IgD-negative memory B cell (primary cell): Measurements from ENCODE around the gene HS3ST6. TPM values are rescaled to one million over a fixed set of nuclear protein-coding genes. Genes with fewer than 3 reads are reported as not detected.
"Not testable (repeated sequence)": the region's sequence is repeated elsewhere in the genome, so short reads cannot be mapped to it uniquely, and the experiment has no call there.

ENCODE experiments used
- H3K27ac Mint-ChIP-seq, 3 donors: one replicate each; pipeline ENCODE4 v1.8.0; 2020 to 2022; ENCODE audit warnings: mild to moderate bottlenecking in 3 of 3, mixed read lengths in 3 of 3, moderate library complexity in 1 of 3
- H3K27me3 Mint-ChIP-seq: one replicate; pipeline ENCODE4 v1.8.0; 2021; ENCODE audit warnings: mixed read lengths
- H3K36me3 Mint-ChIP-seq: one replicate; pipeline ENCODE4 v1.8.0; 2020; ENCODE audit warnings: mild to moderate bottlenecking, mixed read lengths
- H3K4me1 Mint-ChIP-seq, 3 donors: one replicate each; pipeline ENCODE4 v1.8.0; 2020 to 2022; ENCODE audit warnings: mixed read lengths in 3 of 3, mild to moderate bottlenecking in 1 of 3
- H3K4me3 Mint-ChIP-seq, 4 donors: one replicate each; pipeline ENCODE4 v1.8.0; 2020 to 2022; ENCODE audit warnings: mild to moderate bottlenecking in 4 of 4, mixed read lengths in 4 of 4, moderate library complexity in 3 of 4
- H3K9me3 Mint-ChIP-seq, 3 donors: one replicate each; pipeline ENCODE4 v1.8.0; 2020 to 2021; ENCODE audit warnings: mixed read lengths in 3 of 3, mild to moderate bottlenecking in 1 of 3
- polyA plus RNA-seq: library from polyadenylated mRNA; unstranded; fragments of 300-500 nt; fragmentation: Illumina TruSeq; gene quantifications from one replicate; pipeline ENCODE4 v1.2.3, GENCODE V29; 2021

HS3ST6 gene
- polyA plus RNA-seq, 1 donor from 2014 or later, result not detected

DNA sequence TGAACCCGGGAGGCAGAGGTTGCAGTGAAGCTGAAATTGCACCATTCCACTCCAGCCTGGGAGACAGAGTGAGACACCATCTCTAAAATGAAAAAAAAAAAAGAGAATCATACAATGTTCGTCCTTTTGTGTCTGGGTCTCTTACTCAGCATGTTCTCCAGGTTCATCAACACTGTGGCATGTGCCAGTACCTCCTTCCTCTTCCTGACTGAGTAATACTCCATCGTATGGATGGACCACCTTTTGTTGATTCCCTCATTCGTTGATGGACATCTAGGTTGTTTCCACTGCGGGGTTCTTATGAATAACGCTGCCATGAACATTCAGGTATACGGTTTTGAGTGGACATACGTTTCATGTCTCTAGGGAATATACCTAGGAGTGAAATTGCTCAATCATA is 4.1 kb upstream of the HS3ST6 start:
- Mint-ChIP-seq H3K27me3 (peaks cover 34% of the 10 kb centered on the region), H3K4me1 (peaks cover 0 to 4% (median 0%) of the 10 kb centered on the region in 3 donors)

DNA sequence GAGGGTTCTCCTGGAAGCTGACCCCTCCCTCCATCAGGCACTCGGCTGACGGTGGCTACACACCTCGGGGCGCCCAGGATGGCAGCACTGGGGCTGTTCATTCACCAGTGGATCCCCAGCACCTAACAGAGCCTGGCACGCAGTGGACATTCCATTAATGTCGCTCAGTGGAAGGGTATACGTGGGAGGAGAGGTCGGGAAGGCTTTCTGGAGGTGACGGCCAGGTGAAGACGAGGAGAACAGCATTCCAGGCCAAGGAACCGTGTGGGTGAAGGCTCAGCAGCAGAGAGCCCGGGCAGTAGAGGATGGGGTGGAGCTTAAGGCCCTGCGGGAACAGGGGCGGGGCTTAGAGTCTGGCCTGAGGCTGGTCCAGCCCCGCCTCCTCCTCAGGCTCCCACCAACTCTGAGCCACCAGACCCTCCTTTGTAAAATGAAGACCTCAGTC is 2.5 kb upstream of the HS3ST6 start:
- peaks cover 2% of the 10 kb centered on the region for H3K36me3 Mint-ChIP-seq
- H3K27me3 Mint-ChIP-seq, result peaks cover 47% of the 10 kb centered on the region
- no peak overlapping the region for H3K4me3 Mint-ChIP-seq
- peaks cover 0 to 4% (median 0%) of the 10 kb centered on the region in 3 donors for H3K4me1 Mint-ChIP-seq
- H3K9me3 Mint-ChIP-seq, result peaks cover 0 to 3% (median 2%) of the 10 kb centered on the region in 3 donors
- H3K27ac Mint-ChIP-seq, result no peak overlapping the region

More for the DNA sequence above, 4.1 kb upstream of the HS3ST6 start:
- H3K36me3 Mint-ChIP-seq, result peaks cover 2% of the 10 kb centered on the region
- peaks cover 0 to 3% (median 2%) of the 10 kb centered on the region in 3 donors for H3K9me3 Mint-ChIP-seq
- peak overlapping the region in 1 of 4 donors; percentile 40 for H3K4me3 Mint-ChIP-seq
- no peak overlapping the region for H3K27ac Mint-ChIP-seq

DNA sequence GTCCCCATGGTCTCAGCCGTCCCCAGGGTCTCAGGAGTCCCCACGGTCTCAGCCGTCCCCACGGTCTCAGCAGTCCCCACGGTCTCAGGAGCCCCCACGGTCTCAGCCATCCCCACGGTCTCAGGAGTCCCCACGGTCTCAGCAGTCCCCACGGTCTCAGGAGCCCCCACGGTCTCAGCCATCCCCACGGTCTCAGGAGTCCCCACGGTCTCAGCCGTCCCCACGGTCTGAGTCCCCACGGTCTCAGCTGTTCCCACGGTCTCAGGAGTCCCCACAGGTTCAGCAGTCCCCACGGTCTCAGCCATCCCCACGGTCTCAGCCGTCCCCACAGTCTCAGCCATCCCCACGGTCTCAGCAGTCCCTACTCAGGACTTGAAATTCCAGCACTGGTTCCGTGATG is 1.9 kb upstream of the HS3ST6 start:
- peaks cover 52% of the 10 kb centered on the region for H3K27me3 Mint-ChIP-seq
- H3K4me1 Mint-ChIP-seq, H3K9me3 Mint-ChIP-seq, H3K36me3 Mint-ChIP-seq, H3K4me3 Mint-ChIP-seq, H3K27ac Mint-ChIP-seq: not testable (repeated sequence)

DNA sequence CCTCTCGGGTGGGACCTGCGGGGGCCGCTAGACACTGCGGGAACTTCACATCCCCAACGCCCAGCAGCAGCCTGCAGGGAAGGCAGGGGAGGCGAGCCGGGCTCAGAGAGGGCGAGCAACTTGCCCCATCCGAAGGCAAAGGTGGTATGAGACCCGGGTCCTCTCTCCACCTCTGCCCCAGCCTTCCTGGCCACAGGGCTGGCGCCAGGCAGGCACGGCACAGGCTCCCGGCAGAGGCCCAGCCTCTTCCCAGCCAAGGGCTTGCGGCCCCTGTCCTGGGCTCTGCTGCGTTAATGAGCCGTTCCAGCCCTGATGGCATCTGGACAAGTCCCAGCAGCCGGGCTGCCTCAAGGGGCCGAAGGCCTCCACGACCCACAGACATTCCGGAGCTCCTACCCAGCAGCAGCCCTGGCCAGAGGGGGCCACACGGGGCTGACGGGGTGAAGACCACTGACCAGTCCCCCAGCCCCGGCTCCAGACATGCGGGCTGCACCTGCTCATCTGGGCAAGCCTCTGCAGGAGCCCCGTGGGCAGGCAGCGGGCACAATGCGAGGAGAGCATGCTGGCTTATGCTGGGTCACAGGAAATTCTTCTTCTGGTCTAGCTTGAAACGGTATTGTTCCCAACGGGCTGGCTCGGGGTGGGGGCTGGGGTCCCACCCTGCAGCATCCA is 1.2 kb upstream of the HS3ST6 start:
- H3K27me3 Mint-ChIP-seq, result peaks cover 52% of the 10 kb centered on the region
- H3K36me3 Mint-ChIP-seq, result peaks cover 2% of the 10 kb centered on the region
- H3K9me3 Mint-ChIP-seq, result peaks cover 0 to 3% (median 2%) of the 10 kb centered on the region in 3 donors
- H3K4me1 Mint-ChIP-seq, result peaks cover 0 to 4% (median 0%) of the 10 kb centered on the region in 3 donors
- H3K27ac Mint-ChIP-seq, result no peak overlapping the region
- H3K4me3 Mint-ChIP-seq, result no peak overlapping the region

DNA sequence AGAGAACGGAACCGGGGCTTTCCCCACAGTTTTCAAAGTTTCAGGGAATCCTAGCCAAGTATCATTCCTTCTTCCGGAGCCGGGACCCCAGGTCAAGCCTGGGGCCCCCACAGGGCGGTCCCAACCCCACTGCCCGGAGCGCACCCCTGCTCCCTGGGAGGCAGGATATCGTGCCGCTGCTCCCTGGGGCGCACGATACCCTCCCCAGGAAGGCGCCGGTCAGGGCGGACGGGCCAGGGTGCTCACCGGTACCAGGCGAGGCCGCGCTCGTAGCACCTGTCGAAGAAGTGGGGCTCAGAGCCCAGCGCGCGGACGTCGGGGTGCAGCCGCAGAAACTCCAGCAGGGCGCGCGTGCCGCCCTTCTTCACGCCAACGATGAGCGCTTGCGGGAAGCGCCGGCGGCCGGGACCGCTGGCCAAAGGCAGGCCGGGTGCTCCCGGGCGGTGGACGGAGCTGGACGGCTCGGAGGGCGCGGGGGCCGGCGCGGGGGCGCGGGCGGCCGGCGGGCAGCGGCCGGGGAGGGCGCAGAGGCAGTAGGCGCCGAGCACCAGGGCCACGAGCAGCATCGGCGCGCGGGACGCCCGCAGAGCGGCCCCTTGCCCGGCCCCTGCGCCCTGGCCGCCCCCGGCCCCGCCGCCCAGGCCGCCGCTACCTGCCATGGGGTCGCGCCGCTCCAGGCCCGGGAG is 407 bp downstream of the HS3ST6 start:
- Mint-ChIP-seq H3K9me3 (peaks cover 0 to 3% (median 2%) of the 10 kb centered on the region in 3 donors), H3K4me1 (peaks cover 0 to 4% (median 0%) of the 10 kb centered on the region in 3 donors), H3K36me3 (peaks cover 2% of the 10 kb centered on the region), H3K4me3 (no peak overlapping the region), H3K27ac (no peak overlapping the region), H3K27me3 (peaks cover 48% of the 10 kb centered on the region)

DNA sequence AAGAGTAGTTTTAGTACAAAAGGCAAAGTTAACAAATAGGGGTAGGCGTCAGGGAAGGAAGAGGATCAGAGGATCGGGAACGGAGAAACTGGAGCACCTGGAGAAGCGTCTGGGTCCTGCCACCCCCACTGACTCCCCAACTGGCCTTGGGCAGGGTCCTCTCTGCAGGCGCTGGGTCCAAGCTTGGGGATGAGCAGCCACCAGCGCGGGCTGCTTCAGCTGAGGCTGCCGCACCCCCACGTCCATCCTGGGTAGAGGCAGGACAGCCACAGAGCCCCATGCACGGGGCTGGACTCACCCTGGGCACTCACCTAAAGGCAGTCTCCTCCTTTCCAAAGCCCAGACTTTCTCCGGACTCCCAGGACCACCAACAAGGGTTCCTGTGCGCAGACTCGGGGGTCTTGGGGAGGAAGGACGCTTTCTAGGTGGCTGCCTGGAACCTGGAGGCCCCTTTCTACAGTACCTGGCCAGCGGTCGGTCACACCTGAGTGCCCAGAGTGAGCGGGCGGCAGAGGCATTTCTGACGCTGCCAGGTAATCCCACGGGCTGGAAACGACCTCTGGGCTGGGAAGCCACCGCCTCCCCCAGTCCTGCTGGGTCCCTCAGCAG is 1.1 kb downstream of the HS3ST6 start:
- H3K4me1 Mint-ChIP-seq, result no peaks in the 10 kb centered on the region
- peaks cover 47% of the 10 kb centered on the region for H3K27me3 Mint-ChIP-seq
- no peaks in the 10 kb centered on the region for H3K36me3 Mint-ChIP-seq
- no peak overlapping the region for H3K4me3 Mint-ChIP-seq
- no peaks in the 10 kb centered on the region for H3K9me3 Mint-ChIP-seq
- no peak overlapping the region for H3K27ac Mint-ChIP-seq

DNA sequence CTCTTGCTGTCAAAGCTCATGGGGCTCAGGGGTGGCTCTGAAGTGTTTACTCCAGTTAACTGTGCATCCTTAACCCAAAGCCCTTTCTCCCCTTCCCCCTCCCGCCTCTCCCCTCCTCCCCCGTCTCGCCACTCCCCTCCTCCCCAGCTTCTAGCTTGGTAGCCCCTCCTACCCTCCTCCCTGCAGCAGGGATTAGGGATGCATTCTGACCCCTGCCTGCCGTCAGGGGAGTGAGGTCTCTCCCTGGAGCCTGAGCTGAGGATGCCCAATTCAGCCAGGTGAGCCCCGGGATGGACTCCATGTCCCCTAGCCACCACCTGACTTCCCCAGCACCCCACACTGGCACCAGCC is 1.6 kb downstream of the HS3ST6 start:
- H3K27ac Mint-ChIP-seq, result no peak overlapping the region
- H3K9me3 Mint-ChIP-seq, result no peaks in the 10 kb centered on the region
- H3K4me1 Mint-ChIP-seq, result no peaks in the 10 kb centered on the region
- peak overlapping the region in 1 of 4 donors; percentile 3 for H3K4me3 Mint-ChIP-seq
- H3K36me3 Mint-ChIP-seq, result no peaks in the 10 kb centered on the region
- H3K27me3 Mint-ChIP-seq, result peaks cover 43% of the 10 kb centered on the region

DNA sequence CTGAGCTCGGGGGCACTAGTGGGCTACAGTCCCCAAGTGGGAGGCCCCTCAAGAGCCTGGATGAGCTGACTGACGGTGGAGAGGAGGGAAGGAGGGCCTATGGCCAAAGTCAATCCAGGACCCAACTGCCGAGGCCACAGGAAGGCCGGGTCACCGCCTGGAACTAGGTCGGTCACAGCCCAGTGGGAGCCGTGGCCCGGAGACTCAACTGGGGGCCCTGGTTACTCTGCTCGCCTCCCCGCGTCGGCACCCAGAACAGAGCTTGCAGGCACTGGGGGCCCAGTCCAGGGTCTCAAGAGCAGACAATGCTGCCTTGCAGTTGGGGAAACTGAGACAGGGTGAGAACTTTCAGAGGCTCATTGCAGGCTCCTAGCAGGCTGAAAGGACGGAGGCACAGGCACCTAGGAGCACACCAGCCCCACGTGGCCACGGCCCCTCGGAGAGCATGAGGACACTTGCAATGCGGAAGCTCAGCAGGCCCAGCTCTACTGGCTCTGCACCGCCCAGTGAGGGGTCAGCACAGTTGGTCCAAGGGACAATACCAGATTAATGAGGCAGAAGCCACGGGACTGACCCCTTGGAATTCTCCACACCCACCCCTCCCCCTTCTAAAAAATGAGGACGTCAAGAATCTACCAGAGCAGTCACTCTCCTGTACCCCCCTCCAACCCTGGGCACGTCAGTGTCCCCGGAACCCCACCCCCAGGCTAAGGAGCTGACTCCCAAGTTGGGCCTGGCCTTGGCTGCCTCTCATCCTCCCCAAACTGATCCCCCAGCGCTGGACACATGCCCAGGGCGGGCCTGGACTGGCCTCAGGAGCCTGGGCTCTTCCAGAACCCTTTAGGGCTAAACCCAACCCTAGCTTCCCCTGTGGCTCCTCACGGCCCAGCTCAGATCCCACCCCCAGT is 2.2 kb downstream of the HS3ST6 start:
- no peaks in the 10 kb centered on the region for H3K4me1 Mint-ChIP-seq
- peaks cover 37% of the 10 kb centered on the region for H3K27me3 Mint-ChIP-seq
- no peak overlapping the region for H3K27ac Mint-ChIP-seq
- no peaks in the 10 kb centered on the region for H3K36me3 Mint-ChIP-seq
- H3K4me3 Mint-ChIP-seq, result peak overlapping the region in 1 of 4 donors; percentile 45
- H3K9me3 Mint-ChIP-seq, result no peaks in the 10 kb centered on the region

DNA sequence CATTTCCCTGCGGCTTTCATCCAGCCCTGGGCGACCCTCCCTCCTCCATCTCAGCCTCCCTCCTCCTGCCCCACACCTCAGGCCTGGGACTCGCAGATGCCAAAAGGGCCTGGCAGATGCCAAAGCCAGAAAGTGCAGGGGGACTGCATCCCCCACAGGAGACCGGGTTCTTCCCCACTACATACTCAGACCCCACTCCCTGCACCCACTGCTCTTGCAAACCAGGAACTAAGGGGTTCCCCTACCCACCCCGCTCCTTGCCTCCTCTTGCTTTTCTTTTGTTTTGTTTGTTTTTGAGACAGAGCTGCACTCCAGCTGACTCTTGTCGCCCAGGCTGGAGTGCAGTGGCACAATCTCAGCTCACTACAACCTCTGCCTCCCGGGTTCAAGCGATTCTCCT is 3.2 kb downstream of the HS3ST6 start:
- Mint-ChIP-seq H3K4me3 (no peak overlapping the region), H3K27me3 (peaks cover 29% of the 10 kb centered on the region), H3K36me3 (no peaks in the 10 kb centered on the region), H3K4me1 (no peaks in the 10 kb centered on the region), H3K27ac (no peak overlapping the region), H3K9me3 (no peaks in the 10 kb centered on the region)

DNA sequence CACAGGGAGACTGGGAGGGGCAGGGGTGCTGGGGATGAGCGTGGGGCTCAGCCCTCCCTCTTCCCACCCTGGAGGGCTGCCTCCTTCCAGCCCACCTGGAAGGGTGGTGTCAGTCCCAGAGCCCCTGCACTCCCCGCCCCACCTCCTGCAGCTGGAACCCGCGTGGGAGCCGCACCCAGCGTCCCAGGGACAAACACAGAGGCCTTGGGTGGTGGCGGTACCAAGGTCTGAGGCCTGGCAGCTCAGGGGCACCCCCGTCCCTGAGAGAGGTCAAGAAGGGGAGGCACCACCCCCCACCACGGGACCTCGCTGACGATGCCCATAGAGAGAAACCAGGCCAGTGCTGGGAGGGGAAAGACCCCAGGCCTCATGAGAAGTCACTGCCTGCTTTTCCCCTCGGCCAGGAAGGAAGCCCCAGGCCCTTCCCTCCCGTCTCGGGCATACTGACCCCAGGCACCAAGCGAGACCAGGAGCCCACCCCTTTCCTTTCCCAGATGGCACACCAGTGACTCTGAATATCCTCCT is 4.1 kb downstream of the HS3ST6 start:
- Mint-ChIP-seq H3K4me3 (no peak overlapping the region), H3K36me3 (no peaks in the 10 kb centered on the region), H3K4me1 (no peaks in the 10 kb centered on the region), H3K27ac (no peak overlapping the region), H3K9me3 (no peaks in the 10 kb centered on the region), H3K27me3 (peaks cover 29% of the 10 kb centered on the region)

DNA sequence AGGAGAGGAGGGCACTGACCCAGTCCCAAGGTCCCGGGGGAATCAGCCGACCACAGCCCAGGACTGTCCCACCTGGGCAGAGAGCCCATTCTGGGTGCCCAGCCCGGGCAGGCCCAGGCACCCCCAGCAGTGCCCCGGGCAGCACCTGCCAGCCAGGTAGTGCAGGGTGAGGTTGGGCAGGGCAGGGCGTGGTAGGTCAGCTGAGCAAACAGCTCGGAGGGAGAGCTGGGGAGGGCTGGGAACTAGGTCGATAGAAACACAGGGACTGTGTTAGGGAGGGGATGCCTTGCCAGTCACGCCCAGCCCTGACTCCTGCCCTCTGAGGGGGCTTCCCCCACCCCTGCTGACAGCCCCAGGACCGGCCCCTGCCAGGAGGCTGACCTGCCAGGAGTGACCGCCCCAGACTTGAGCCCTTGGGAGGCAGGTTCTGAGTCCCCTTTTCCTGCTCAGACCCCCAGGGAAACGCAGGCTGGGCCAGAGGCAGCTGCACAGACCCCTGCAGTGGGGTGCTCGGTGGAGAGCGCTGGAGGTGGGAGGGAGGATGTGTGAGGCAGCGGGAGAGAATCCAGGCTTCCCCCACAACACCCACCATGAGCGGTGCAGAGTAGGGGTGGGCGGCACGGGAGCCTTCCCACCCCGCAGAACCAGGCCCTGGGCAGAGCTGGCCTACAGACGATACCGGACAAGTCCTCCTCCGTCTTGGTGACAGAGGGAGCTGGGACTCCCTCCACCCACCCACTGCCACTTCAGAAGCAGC is 4.7 kb downstream of the HS3ST6 start:
- Mint-ChIP-seq H3K4me3 (no peak overlapping the region), H3K36me3 (no peaks in the 10 kb centered on the region)

DNA sequence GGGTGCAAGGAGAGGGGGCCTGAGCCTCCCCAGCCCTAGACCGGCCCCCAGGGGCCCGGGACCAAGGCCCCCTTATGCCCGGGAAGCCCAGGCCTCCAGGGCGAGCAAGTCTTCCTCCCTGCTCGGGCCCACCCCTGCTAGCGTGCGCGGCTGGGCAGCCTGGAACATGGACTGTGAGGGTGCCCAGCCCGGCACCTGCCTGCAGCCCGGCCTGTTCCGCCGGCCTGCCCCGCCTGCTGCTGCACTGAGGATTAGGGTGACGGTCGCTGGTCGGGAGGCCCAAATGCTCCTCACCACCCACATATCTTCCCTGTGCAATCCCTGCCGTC is 6.0 kb downstream of the HS3ST6 start:
- Mint-ChIP-seq H3K36me3 (no peaks in the 10 kb centered on the region), H3K27ac (no peak overlapping the region), H3K27me3 (peaks cover 29% of the 10 kb centered on the region), H3K4me3 (no peak overlapping the region), H3K9me3 (no peaks in the 10 kb centered on the region), H3K4me1 (no peaks in the 10 kb centered on the region)

More for the DNA sequence above, 4.7 kb downstream of the HS3ST6 start:
- no peak overlapping the region for H3K27ac Mint-ChIP-seq
- H3K4me1 Mint-ChIP-seq, result no peaks in the 10 kb centered on the region
- no peaks in the 10 kb centered on the region for H3K9me3 Mint-ChIP-seq
- peaks cover 32% of the 10 kb centered on the region for H3K27me3 Mint-ChIP-seq

DNA sequence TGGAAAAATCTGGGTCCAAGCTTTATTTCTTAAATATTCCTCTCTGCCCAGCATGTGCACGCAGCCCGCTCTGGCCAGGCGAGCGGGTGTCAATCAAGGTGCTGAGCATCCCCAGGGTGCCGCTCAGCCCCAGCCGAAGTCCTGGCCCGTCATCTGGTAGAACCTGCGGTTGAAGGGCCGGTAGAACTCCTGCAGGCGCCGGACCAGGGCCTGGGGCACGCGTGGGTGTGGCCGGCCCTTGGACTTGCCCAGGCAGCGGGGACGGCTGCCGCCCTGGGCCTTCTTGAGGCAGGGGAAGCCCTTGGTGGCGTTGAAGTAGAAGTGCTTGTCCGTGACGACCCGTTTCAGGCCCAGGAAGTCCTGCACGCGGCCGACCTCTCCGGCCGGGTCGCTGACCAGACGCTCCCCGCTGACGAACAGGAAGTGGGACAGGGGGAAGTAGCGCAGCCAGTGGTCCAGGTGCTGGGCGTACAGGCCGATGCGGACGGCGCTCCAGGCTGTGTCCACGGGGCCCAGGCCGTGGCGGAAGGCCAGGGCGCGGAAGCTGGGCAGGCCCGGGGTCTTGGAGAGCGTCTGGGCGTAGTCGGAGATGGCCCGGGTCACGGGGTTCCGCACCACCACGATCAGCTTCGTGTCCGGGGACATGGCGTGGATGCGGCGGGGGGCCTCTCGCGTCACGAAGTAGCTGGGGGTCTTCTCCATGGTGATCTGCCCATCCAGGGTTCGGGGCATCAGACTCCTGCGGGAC is 6.6 kb downstream of the HS3ST6 start:
- no peak overlapping the region for H3K4me3 Mint-ChIP-seq
- no peaks in the 10 kb centered on the region for H3K9me3 Mint-ChIP-seq
- no peak overlapping the region for H3K27ac Mint-ChIP-seq
- H3K4me1 Mint-ChIP-seq, result no peaks in the 10 kb centered on the region
- H3K27me3 Mint-ChIP-seq, result peaks cover 24% of the 10 kb centered on the region
- no peaks in the 10 kb centered on the region for H3K36me3 Mint-ChIP-seq
